Measurements from ENCODE around the gene SNX30. TPM values are rescaled to one million over a fixed set of nuclear protein-coding genes. Genes with fewer than 3 reads are reported as not detected.

Gene SNX30
- total RNA-seq, 1 experiment from 2014 or later: 32.5 TPM

DNA sequence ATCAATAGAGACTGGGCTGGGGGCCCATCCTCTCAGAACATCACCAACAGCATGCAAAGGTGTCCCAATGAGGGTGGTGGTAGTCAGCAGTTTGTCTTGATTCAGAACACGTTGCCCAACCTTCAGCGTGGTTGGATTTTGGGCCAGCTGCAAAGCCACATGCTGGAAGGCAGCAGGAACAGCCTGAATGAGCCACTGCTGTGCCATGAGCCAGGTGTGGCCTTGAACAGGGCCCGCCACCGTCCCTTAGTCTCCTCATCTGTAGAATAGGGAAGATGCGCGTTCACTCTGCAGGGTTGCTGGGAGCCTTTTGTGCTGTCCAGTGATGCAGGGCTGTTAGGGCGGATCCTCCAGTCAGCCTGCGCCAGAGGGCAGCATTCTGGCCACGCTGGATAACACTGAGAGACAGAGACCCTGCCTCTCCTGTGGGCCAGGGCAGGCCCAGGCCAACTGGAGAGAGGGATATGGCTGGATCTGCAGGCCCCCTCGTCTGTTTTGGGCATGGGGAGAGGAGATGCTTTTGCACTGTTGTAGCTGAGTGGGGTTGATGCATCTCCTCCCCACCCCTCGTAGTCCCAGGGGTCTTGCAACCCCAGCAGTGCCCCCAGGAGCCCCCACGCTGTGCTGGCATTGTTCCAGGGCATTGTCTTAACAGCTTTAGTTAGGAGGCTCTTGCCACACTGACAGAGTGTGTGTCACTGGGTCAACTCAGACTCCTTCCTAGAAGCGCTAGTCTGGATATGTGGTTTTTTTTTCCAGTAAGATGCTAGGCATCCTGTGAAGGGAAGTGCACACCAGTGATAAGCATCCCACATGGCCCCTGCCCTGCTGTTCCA is 98.0 kb downstream of the SNX30 start:
- ChIA-PET CTCF (no interaction called here), POLR2A (ENCODE audit: unreplicated experiment) (interaction anchor here (0.6 kb wide), 1 partner anchor 74 kb away, joined by 3 read pairs; no protein-coding TSS in a partner anchor)
- H3K36me3 ChIP-seq (ENCODE audit: low read depth): no peaks in the 10 kb centered on the region
- intact Hi-C loops (cut with micrococcal nuclease; ENCODE audit: unreplicated experiment): no loop called here
- H3K4me2 ChIP-seq: no peak overlapping the region
- no peaks in the 10 kb centered on the region for H3F3A ChIP-seq (ENCODE audit: insufficient read depth, low read depth)
- H3K4me1 ChIP-seq (replicated peaks; ENCODE audit: insufficient read depth): no peaks in the 10 kb centered on the region
- no peak for DNase-seq
- TF ChIP-seq EZH2 (IDR thresholded peaks at IDR 0.05; ENCODE audit: low read depth): no peak
- TF ChIP-seq, protein P1, sequence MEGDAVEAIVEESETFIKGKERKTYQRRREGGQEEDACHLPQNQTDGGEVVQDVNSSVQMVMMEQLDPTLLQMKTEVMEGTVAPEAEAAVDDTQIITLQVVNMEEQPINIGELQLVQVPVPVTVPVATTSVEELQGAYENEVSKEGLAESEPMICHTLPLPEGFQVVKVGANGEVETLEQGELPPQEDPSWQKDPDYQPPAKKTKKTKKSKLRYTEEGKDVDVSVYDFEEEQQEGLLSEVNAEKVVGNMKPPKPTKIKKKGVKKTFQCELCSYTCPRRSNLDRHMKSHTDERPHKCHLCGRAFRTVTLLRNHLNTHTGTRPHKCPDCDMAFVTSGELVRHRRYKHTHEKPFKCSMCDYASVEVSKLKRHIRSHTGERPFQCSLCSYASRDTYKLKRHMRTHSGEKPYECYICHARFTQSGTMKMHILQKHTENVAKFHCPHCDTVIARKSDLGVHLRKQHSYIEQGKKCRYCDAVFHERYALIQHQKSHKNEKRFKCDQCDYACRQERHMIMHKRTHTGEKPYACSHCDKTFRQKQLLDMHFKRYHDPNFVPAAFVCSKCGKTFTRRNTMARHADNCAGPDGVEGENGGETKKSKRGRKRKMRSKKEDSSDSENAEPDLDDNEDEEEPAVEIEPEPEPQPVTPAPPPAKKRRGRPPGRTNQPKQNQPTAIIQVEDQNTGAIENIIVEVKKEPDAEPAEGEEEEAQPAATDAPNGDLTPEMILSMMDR (conservative IDR thresholded peaks at IDR 0.05): no peak
- H3K4me3 ChIP-seq: no peak overlapping the region
- H3K27me3 ChIP-seq (ENCODE audit: insufficient read depth, low read depth): no peaks in the 10 kb centered on the region
- H3K79me2 ChIP-seq (ENCODE audit: low read depth): no peaks in the 10 kb centered on the region
- no peak overlapping the region for H3K27ac ChIP-seq
- no peak overlapping the region for H2AFZ ChIP-seq
- no peaks in the 10 kb centered on the region for H3K9me3 ChIP-seq (ENCODE audit: insufficient read depth, low read depth)
- H3K9me2 ChIP-seq (ENCODE audit: insufficient read depth): no peaks in the 10 kb centered on the region
- no TSS peak for BruUV-seq (replicated peaks)
- H4K20me1 ChIP-seq (ENCODE audit: insufficient read depth): no peaks in the 10 kb centered on the region

DNA sequence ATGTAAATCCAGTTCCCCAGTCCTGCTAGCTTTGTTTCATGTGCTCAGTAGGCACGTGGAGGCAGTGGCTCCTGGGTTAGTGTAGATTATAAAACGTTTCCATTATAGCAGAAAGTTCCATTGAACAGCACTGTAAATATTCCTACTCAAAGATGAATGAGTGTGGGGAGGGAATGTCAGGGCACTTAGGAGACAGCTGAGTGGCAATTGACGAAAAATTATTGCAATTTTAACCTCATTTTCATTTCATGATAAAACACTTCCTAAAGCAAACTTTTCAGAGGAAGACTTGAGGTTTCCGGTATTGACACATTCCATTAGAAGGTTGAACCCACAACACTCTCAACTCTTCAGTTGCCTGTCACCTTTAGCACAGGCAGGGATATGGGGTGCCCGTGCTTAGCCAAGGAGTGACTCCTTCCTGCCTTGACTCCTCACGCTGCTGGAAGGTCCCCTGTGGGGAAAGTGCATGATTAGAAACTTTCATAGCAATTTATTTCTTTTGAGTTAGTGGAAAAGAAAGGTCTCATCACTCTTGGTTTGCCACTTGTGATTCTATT is 98.9 kb downstream of the SNX30 start:
- intact Hi-C loops (cut with micrococcal nuclease; ENCODE audit: unreplicated experiment): no loop called here
- TF ChIP-seq, protein P1 (conservative IDR thresholded peaks at IDR 0.05): no peak
- TF ChIP-seq EZH2 (IDR thresholded peaks at IDR 0.05; ENCODE audit: low read depth): no peak
- no peaks in the 10 kb centered on the region for H3K4me1 ChIP-seq (replicated peaks; ENCODE audit: insufficient read depth)
- H3F3A ChIP-seq (ENCODE audit: insufficient read depth, low read depth): no peaks in the 10 kb centered on the region
- H3K4me2 ChIP-seq: no peak overlapping the region
- ChIA-PET CTCF (no interaction called here), POLR2A (ENCODE audit: unreplicated experiment) (no interaction called here)
- H3K27me3 ChIP-seq (ENCODE audit: insufficient read depth, low read depth): no peaks in the 10 kb centered on the region
- no peak overlapping the region for H2AFZ ChIP-seq
- no peaks in the 10 kb centered on the region for H3K79me2 ChIP-seq (ENCODE audit: low read depth)
- no peak overlapping the region for H3K4me3 ChIP-seq
- no peaks in the 10 kb centered on the region for H3K9me2 ChIP-seq (ENCODE audit: insufficient read depth)
- no TSS peak for BruUV-seq (replicated peaks)
- H3K9me3 ChIP-seq (ENCODE audit: insufficient read depth, low read depth): no peaks in the 10 kb centered on the region
- H3K27ac ChIP-seq: no peak overlapping the region
- no peaks in the 10 kb centered on the region for H3K36me3 ChIP-seq (ENCODE audit: low read depth)
- no peak for DNase-seq
- H4K20me1 ChIP-seq (ENCODE audit: insufficient read depth): no peaks in the 10 kb centered on the region; the same call in 1 of the 2 replicates

DNA sequence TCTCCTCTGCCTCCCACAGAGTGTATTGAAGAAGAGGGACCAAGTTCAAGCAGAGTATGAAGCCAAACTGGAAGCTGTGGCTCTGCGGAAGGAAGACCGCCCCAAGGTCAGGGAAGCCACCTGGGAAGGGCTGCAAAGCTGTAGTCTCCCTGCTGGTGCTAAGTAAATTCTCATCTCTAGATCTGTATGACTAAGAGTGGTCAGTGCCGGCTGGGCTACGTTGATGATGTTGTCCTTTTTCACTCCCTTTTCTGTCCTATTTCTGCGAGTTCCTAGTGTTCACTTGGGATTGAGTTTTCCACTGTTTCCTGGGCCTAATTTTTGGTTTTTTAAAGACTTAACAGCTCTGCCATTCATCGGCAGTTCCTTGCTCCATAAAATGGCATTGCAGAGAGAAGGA is 100.3 kb downstream of the SNX30 start:
- no peak overlapping the region for H3K4me3 ChIP-seq
- DNase-seq: no peak
- no TSS peak for BruUV-seq (replicated peaks)
- TF ChIP-seq EZH2 (IDR thresholded peaks at IDR 0.05; ENCODE audit: low read depth): no peak
- TF ChIP-seq, protein P1 (conservative IDR thresholded peaks at IDR 0.05): no peak
- no peaks in the 10 kb centered on the region for H3K27me3 ChIP-seq (ENCODE audit: insufficient read depth, low read depth)
- no peak overlapping the region for H2AFZ ChIP-seq
- H3K27ac ChIP-seq: no peak overlapping the region
- H3K9me2 ChIP-seq (ENCODE audit: insufficient read depth): no peaks in the 10 kb centered on the region
- H3F3A ChIP-seq (ENCODE audit: insufficient read depth, low read depth): no peaks in the 10 kb centered on the region
- intact Hi-C loops (cut with micrococcal nuclease; ENCODE audit: unreplicated experiment): no loop called here
- CTCF ChIA-PET: interaction anchor here (0.6 kb wide), 1 partner anchor 116 kb away, joined by 7 read pairs; no protein-coding TSS in a partner anchor
- no peaks in the 10 kb centered on the region; the same call in 1 of the 2 replicates for H4K20me1 ChIP-seq (ENCODE audit: insufficient read depth)
- H3K36me3 ChIP-seq (ENCODE audit: low read depth): no peaks in the 10 kb centered on the region
- no peaks in the 10 kb centered on the region for H3K9me3 ChIP-seq (ENCODE audit: insufficient read depth, low read depth)
- POLR2A ChIA-PET (ENCODE audit: unreplicated experiment): no interaction called here
- no peaks in the 10 kb centered on the region for H3K4me1 ChIP-seq (replicated peaks; ENCODE audit: insufficient read depth)
- no peak overlapping the region for H3K4me2 ChIP-seq
- no peaks in the 10 kb centered on the region for H3K79me2 ChIP-seq (ENCODE audit: low read depth)
